ENCODE data around the gene COLQ.

Gene COLQ

GRCh38 chr3:15454965-15455364 is 66.5 kb downstream of the COLQ start:
- DNase-seq (ENCODE audit: low read depth): no peak
- no peak for TF ChIP-seq CTCF (IDR thresholded peaks at IDR 0.05; ENCODE audit: control insufficient read depth, insufficient read depth, low read depth, low read length, missing control alignments)
- no peak overlapping the region for H3K4me3 ChIP-seq (ENCODE audit: control insufficient read depth, low read depth, low read length)

- no peak for TF ChIP-seq CTCF (IDR thresholded peaks at IDR 0.05; ENCODE audit: control insufficient read depth, insufficient read depth, low read depth, low read length, missing control alignments)
- no peak for DNase-seq (ENCODE audit: low read depth)
These were observed 67.4 kb downstream of the COLQ start for GRCh38 chr3:15453991-15454625.

GRCh38 chr3:15453501-15453900 is 68.0 kb downstream of the COLQ start:
- no peak for DNase-seq (ENCODE audit: low read depth)
- H3K4me3 ChIP-seq (ENCODE audit: control insufficient read depth, low read depth, low read length): no peak overlapping the region
- TF ChIP-seq CTCF (IDR thresholded peaks at IDR 0.05; ENCODE audit: control insufficient read depth, insufficient read depth, low read depth, low read length, missing control alignments): no peak

More at GRCh38 chr3:15453991-15454625, 67.4 kb downstream of the COLQ start:
- H3K4me3 ChIP-seq (ENCODE audit: control insufficient read depth, low read depth, low read length): no peak overlapping the region

GRCh38 chr3:15452961-15453360 is 68.5 kb downstream of the COLQ start:
- DNase-seq (ENCODE audit: low read depth): no peak
- H3K4me3 ChIP-seq (ENCODE audit: control insufficient read depth, low read depth, low read length): no peak overlapping the region
- no peak for TF ChIP-seq CTCF (IDR thresholded peaks at IDR 0.05; ENCODE audit: control insufficient read depth, insufficient read depth, low read depth, low read length, missing control alignments)

- H3K4me3 ChIP-seq (ENCODE audit: control insufficient read depth, low read depth, low read length): no peak overlapping the region
- TF ChIP-seq CTCF (IDR thresholded peaks at IDR 0.05; ENCODE audit: control insufficient read depth, insufficient read depth, low read depth, low read length, missing control alignments): no peak
- no peak for DNase-seq (ENCODE audit: low read depth)
These were observed 69.3 kb downstream of the COLQ start for GRCh38 chr3:15452156-15452555.

- no peak for TF ChIP-seq CTCF (IDR thresholded peaks at IDR 0.05; ENCODE audit: control insufficient read depth, insufficient read depth, low read depth, low read length, missing control alignments)
- H3K4me3 ChIP-seq (ENCODE audit: control insufficient read depth, low read depth, low read length): no peak overlapping the region
- DNase-seq (ENCODE audit: low read depth): no peak
These were observed 70.0 kb downstream of the COLQ start for GRCh38 chr3:15451216-15452113.

Data from AG09309 (cell line).